Measurements from ENCODE around the gene UROS.

- TF ChIP-seq CTCF (IDR thresholded peaks at IDR 0.05) (no peak), POLR2A (IDR thresholded peaks at IDR 0.05) (no peak)
Measured at GRCh38 chr10:125792342-125793300, 30.4 kb downstream of the UROS start.
